ENCODE measurements around the gene RANBP1. TPM values are rescaled to one million over a fixed set of nuclear protein-coding genes. Genes with fewer than 3 reads are reported as not detected.

RANBP1 gene
- total and polyA plus RNA-seq, 9 of the 15 experiments (the other 6 are each of a cell fraction or from before 2014, with no cell fraction given) = 162 to 2,891 (median 1,289) TPM

DNA sequence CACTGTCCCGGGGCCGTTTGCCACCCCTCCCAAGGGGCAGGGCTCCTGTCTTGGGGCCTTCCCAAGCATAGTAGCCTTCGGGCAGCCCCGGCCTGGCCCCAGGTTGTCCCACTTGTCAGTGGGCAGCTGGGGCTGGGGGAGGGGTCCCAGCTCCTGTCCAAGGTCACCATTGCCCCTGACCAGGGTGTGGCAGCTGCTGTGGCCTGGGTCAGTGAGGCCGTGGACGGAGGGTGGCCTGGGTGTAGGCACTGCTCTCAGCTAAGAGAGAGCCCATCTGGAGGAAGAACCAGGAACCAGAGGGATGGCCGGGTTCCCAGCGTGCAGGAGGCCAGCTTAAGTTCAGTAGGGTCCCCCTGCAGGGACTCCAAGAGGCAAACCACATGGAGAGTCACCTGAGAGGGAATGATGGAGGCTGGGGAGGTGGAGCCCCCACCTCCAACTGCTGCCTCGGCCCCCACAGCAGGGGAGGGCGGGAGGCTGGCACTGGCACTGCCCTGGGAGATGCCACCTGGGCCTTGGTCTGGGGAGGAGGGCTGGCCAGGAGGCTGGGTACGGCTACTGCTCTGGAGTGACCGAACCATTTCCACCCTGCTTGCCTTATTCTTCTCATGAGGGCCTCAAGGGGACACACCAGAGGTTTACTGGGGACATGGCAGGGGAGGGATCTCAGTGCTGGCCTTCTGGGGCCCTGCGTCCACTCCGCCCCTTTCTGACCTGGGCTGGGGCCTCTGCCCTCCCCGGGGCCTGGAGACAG is 41.7 kb downstream of the RANBP1 start:
- Histone ChIP-seq H3K27ac (ENCODE audit: extremely low read depth, low read depth, low read length) (no peak overlapping the region), H3K79me2 (ENCODE audit: control insufficient read depth, insufficient read depth, low read length) (no peaks in the 10 kb centered on the region), H2AFZ (ENCODE audit: low read depth, low read length) (no peak overlapping the region), H3K9me3 (replicated peaks; ENCODE audit: control insufficient read depth, insufficient read depth, low read depth, low read length) (peaks cover 4% of the 10 kb centered on the region), H4K20me1 (replicated peaks; ENCODE audit: control insufficient read depth, insufficient read depth, low read length) (peaks cover 37% of the 10 kb centered on the region), H3K27me3 (ENCODE audit: control insufficient read depth in 2 of 2, insufficient read depth in 2 of 2, low read length in 2 of 2) (peaks cover 27 to 66% of the 10 kb centered on the region in 2 experiments; a peak in 4 of 5 replicates), H3K9me1 (ENCODE audit: control insufficient read depth, insufficient read depth, low read length) (no peaks in the 10 kb centered on the region), H3K4me2 (ENCODE audit: insufficient read depth, low read length) (no peak overlapping the region), H3K4me1 (replicated peaks in 1 of 2; ENCODE audit: control insufficient read depth in 2 of 2, insufficient read depth in 2 of 2, low read length in 2 of 2) (peaks cover 0 to 61% of the 10 kb centered on the region in 2 experiments; a peak in 2 of 5 replicates), H3K4me3 (no peak overlapping the region), H3K36me3 (ENCODE audit: control insufficient read depth, insufficient read depth, low read length) (no peaks in the 10 kb centered on the region), H3K9ac (ENCODE audit: insufficient read depth in 1 of 2, low read depth in 2 of 2, low read length in 2 of 2) (peak overlapping the region in 1 of 2 experiments; percentile 46; a peak in 1 of 4 replicates)
- intact Hi-C loops (cut with micrococcal nuclease) (loop anchor here (1.0 to 10.0 kb wide), 6 partner anchors 35 to 299 kb away; partner anchors contain the start of gene RTN4R), in situ Hi-C loops (cut with MboI) (loop anchor here (5.0 to 25.0 kb wide), 3 partner anchors 135 to 530 kb away; no protein-coding TSS in a partner anchor)
- FAIRE-seq (no peak), ATAC-seq (peak; percentile 3), DNase-seq (ENCODE audit: extremely low read depth in 1 of 4, low spot score in 3 of 4) (no peak)
- 6% methylated on average over 15 of the region's 15 CpGs for WGBS (ENCODE audit: insufficient coverage, low coverage, missing lambda C conversion rate)
- no TSS peak for BruUV-seq (replicated peaks)
- CTCF ChIA-PET (ENCODE audit: low intra/inter-chr PET ratio) = interaction anchor here (0.6 to 5.5 kb wide), 13 partner anchors 10 to 584 kb away, joined by 3 to 126 read pairs (median 4); partner anchors contain the start of gene RTN4R
- POLR2A ChIA-PET = interaction anchor here (0.5 to 1.1 kb wide), 15 partner anchors 10 to 966 kb away, joined by 3 to 9 read pairs (median 4); no protein-coding TSS in a partner anchor
- TF ChIP-seq CHD2 (IDR thresholded peaks at IDR 0.05; ENCODE audit: low read depth, low read length) = no peak
- TF ChIP-seq CBFB (CRISPR knock-in tag; IDR thresholded peaks at IDR 0.05) = 0 out of 2 replicates have a peak, but pooled peaks have one; percentile 75
- TF ChIP-seq CREBBP (IDR thresholded peaks at IDR 0.05; ENCODE audit: low read depth, low read length) = no peak
- no peak for TF ChIP-seq PPARD (CRISPR knock-in tag; IDR thresholded peaks at IDR 0.05)
- TF ChIP-seq, protein P1, sequence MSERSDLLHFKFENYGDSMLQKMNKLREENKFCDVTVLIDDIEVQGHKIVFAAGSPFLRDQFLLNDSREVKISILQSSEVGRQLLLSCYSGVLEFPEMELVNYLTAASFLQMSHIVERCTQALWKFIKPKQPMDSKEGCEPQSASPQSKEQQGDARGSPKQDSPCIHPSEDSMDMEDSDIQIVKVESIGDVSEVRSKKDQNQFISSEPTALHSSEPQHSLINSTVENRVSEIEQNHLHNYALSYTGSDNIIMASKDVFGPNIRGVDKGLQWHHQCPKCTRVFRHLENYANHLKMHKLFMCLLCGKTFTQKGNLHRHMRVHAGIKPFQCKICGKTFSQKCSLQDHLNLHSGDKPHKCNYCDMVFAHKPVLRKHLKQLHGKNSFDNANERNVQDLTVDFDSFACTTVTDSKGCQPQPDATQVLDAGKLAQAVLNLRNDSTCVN (CRISPR knock-in tag; IDR thresholded peaks at IDR 0.05) = no peak
- TF ChIP-seq, protein P2, sequence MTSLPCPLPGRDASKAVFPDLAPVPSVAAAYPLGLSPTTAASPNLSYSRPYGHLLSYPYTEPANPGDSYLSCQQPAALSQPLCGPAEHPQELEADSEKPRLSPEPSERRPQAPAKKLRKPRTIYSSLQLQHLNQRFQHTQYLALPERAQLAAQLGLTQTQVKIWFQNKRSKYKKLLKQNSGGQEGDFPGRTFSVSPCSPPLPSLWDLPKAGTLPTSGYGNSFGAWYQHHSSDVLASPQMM (CRISPR knock-in tag; IDR thresholded peaks at IDR 0.05) = 0 out of 2 replicates have a peak, but pooled peaks have one; percentile 33
- TF ChIP-seq RFX5 (IDR thresholded peaks at IDR 0.05; ENCODE audit: low read depth, low read length) = 0 out of 2 replicates have a peak, but pooled peaks have one; percentile 0
- TF ChIP-seq MED1 (CRISPR knock-in tag; IDR thresholded peaks at IDR 0.05; ENCODE audit: borderline replicate concordance) = peak; percentile 66; the same call in 1 of the 2 replicates
- no peak for TF ChIP-seq STAT5A (IDR thresholded peaks at IDR 0.05; ENCODE audit: borderline replicate concordance, low read length)
- 0 out of 2 replicates have a peak, but pooled peaks have one; percentile 10 for TF ChIP-seq CBX1 (IDR thresholded peaks at IDR 0.05; ENCODE audit: low read depth)
- 0 out of 2 replicates have a peak, but pooled peaks have one; percentile 31 for TF ChIP-seq ATF1 (CRISPR knock-in tag; IDR thresholded peaks at IDR 0.05)
- no peak for TF ChIP-seq ATF1 (tag; IDR thresholded peaks at IDR 0.05)
- peak; percentile 7 for TF ChIP-seq SMAD1 (IDR thresholded peaks at IDR 0.05; ENCODE audit: low read depth, low read length, partially characterized antibody)
- TF ChIP-seq STAG1 (CRISPR knock-in tag; IDR thresholded peaks at IDR 0.05; ENCODE audit: borderline replicate concordance) = peak; percentile 46; the same call in 1 of the 2 replicates
- TF ChIP-seq ZNF143 (CRISPR knock-in tag; IDR thresholded peaks at IDR 0.05) = peak; percentile 55; the same call in 1 of the 2 replicates
- no peak for TF ChIP-seq PHTF2 (CRISPR knock-in tag; IDR thresholded peaks at IDR 0.05)
- TF ChIP-seq XRCC5 (IDR thresholded peaks at IDR 0.05; ENCODE audit: low read depth, low read length) = 0 out of 2 replicates have a peak, but pooled peaks have one; percentile 19
- no peak for TF ChIP-seq HMGXB4 (CRISPR knock-in tag; IDR thresholded peaks at IDR 0.05)
- no peak for TF ChIP-seq EGR1 (conservative IDR thresholded peaks at IDR 0.05)

All from K562 (cell line).